Body of pancreas (tissue), 4 donors: ENCODE results near the gene CACNA1S.

Experiments used
- POLR2A ChIP-seq, 3 donors: fragments of 450-650 bp; IDR thresholded peaks; one replicate each; pipeline ENCODE4 v1.6.1; 2016; ENCODE audit warnings: antibody characterized with exemption in 3 of 3, mild to moderate bottlenecking in 2 of 3
- TF ChIP-seq, protein P1 (sequence below), 7 experiments: fragments of 450-650 bp in 4 of 7; fragments of 200-600 bp in 3 of 7; sonication (generic) in 3 of 7; IDR thresholded peaks; one replicate each; pipeline ENCODE4 v1.5.1; 2016 to 2019; ENCODE audit warnings: antibody characterized with exemption in 7 of 7

DNA sequence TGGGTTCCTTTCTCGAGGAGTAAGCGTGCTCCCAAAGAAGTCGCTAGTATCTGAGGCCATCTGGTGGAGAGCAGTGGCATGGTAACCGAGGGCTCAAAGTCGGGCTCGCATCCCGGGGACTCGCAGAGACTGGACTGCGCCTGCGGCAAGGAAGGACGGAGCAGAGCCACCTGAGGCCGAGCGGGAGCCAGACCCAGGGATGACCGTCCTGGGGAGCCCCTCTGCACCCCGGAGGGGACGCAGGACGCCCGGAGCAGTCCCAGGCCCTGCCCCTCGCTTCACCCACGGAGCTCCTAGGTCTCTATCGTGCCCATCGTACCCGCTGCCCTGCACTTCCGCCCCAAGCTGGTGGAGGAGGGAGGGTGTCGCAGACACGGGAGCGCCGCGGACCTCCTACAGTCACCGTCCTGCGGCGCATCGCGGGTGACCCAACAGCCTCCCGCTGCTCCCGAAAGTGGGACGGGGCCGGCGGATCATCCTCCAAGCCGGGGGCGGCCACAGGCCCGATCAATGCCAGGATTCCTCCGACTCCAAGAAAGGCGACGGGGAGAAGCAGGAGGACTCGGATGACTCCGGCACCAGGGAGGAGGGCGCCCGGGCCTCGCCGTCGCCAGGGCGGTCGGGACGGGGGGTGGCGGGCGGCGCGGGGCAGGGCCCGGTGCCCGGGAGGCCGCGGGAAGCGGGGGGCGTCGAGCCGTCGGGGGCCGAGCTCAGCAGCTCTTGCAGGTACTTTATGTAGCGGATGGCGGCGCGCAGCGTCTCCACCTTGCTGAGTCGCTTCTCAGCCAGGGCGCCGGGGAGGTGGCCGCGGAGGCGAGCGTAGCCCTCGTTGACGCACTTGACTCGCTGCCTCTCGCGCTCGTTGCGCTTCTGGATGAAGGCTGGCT is 2.3 kb upstream of the CACNA1S start:
- peak; percentile 79 to 91 (median 91) for TF ChIP-seq POLR2A (IDR thresholded peaks at IDR 0.05)
- TF ChIP-seq, protein P1, sequence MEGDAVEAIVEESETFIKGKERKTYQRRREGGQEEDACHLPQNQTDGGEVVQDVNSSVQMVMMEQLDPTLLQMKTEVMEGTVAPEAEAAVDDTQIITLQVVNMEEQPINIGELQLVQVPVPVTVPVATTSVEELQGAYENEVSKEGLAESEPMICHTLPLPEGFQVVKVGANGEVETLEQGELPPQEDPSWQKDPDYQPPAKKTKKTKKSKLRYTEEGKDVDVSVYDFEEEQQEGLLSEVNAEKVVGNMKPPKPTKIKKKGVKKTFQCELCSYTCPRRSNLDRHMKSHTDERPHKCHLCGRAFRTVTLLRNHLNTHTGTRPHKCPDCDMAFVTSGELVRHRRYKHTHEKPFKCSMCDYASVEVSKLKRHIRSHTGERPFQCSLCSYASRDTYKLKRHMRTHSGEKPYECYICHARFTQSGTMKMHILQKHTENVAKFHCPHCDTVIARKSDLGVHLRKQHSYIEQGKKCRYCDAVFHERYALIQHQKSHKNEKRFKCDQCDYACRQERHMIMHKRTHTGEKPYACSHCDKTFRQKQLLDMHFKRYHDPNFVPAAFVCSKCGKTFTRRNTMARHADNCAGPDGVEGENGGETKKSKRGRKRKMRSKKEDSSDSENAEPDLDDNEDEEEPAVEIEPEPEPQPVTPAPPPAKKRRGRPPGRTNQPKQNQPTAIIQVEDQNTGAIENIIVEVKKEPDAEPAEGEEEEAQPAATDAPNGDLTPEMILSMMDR (IDR thresholded peaks at IDR 0.05), result peak; percentile 65 to 95 (median 87)
